HG03175 (cell line): Measurements from ENCODE around the gene VANGL1.

Experiments
- ATAC-seq: cut with Tn5 transposase; IDR thresholded peaks from one replicate; pipeline ENCODE4 v1.9.1; 2021; ENCODE audit warnings: mild to moderate bottlenecking, moderate library complexity; ENCODE audit not compliant: unreplicated experiment

VANGL1 gene

GRCh38 chr1:115666206-115666605, 24.4 kb downstream of the VANGL1 start:
- ATAC-seq: no peak

- no peak for ATAC-seq
Measured at GRCh38 chr1:115666702-115667101, 24.9 kb downstream of the VANGL1 start.

- ATAC-seq: no peak
Measured at GRCh38 chr1:115668579-115668978, 26.8 kb downstream of the VANGL1 start.

- ATAC-seq: no peak
Measured at GRCh38 chr1:115669002-115669673, 27.4 kb downstream of the VANGL1 start.

GRCh38 chr1:115669886-115670285, 28.1 kb downstream of the VANGL1 start:
- ATAC-seq: no peak

- no peak for ATAC-seq
Measured at GRCh38 chr1:115670476-115671175, 28.9 kb downstream of the VANGL1 start.

GRCh38 chr1:115671176-115671934, 29.6 kb downstream of the VANGL1 start:
- no peak for ATAC-seq

GRCh38 chr1:115672224-115673009, 30.6 kb downstream of the VANGL1 start:
- ATAC-seq: no peak

GRCh38 chr1:115676498-115677181, 34.9 kb downstream of the VANGL1 start:
- no peak for ATAC-seq

GRCh38 chr1:115677182-115677555, 35.4 kb downstream of the VANGL1 start:
- peak; percentile 75 for ATAC-seq

- ATAC-seq: no peak
Measured at GRCh38 chr1:115677565-115677964, 35.8 kb downstream of the VANGL1 start.

- ATAC-seq: no peak
Measured at GRCh38 chr1:115678141-115678540, 36.4 kb downstream of the VANGL1 start.

- no peak for ATAC-seq
Measured at GRCh38 chr1:115679141-115679611, 37.4 kb downstream of the VANGL1 start.

- no peak for ATAC-seq
Measured at GRCh38 chr1:115680730-115681111, 39.0 kb downstream of the VANGL1 start.

- no peak for ATAC-seq
Measured at GRCh38 chr1:115682792-115683191, 41.0 kb downstream of the VANGL1 start.

GRCh38 chr1:115685029-115685705, 43.4 kb downstream of the VANGL1 start:
- no peak for ATAC-seq

- no peak for ATAC-seq
Measured at GRCh38 chr1:115687744-115688143, 46.0 kb downstream of the VANGL1 start.

- no peak for ATAC-seq
Measured at GRCh38 chr1:115690972-115691371, 49.2 kb downstream of the VANGL1 start.

- ATAC-seq: no peak
Measured at GRCh38 chr1:115692224-115692623, 50.5 kb downstream of the VANGL1 start.

- no peak for ATAC-seq
Measured at GRCh38 chr1:115694805-115695204, 53.0 kb downstream of the VANGL1 start.
